Adrenal gland (tissue), 12 donors: ENCODE results near the gene IGF2BP2. TPM values are rescaled to one million over a fixed set of nuclear protein-coding genes. Genes with fewer than 3 reads are reported as not detected.
A peak's percentile ranks its signal among the peaks of the same experiment; 100 is the strongest.

Source experiments
- DNase-seq, 7 donors: peaks; one replicate each; pipeline ENCODE4 v3.0.0-alpha.2; 2019 to 2020
- H3K27ac ChIP-seq, 5 donors: fragments of 200-600 bp; sonication (generic) in 4 of 5; 1 replicate in 3 of 5; 2 replicates in 2 of 5; pipeline versions ENCODE4 v1.5.1 to v1.8.0; 2016 to 2020; ENCODE audit warnings: mild to moderate bottlenecking in 1 of 5
- H3K27me3 ChIP-seq: fragments of 200-600 bp; 2 replicates; pipeline ENCODE4 v1.8.0; 2021
- H3K36me3 ChIP-seq, 2 donors: fragments of 200-600 bp; replicated peaks in 1 of 2; 1 replicate in 1 of 2; 2 replicates in 1 of 2; pipeline versions ENCODE4 v1.5.1 to v1.8.0; 2018 to 2022
- H3K4me1 ChIP-seq, 2 donors: fragments of 200-600 bp; replicated peaks in 1 of 2; 1 replicate in 1 of 2; 2 replicates in 1 of 2; pipeline versions ENCODE4 v1.5.1 to v1.8.0; 2018 to 2021
- H3K4me3 ChIP-seq, 4 donors: fragments of 200-600 bp; sonication (generic) in 3 of 4; one replicate each; pipeline ENCODE4 v1.5.1; 2016 to 2018
- H3K9me3 ChIP-seq, 3 donors: fragments of 200-600 bp; sonication (generic) in 1 of 3; replicated peaks in 1 of 3; 1 replicate in 2 of 3; 2 replicates in 1 of 3; pipeline versions ENCODE4 v1.5.1 to v1.8.0; 2016 to 2021
- CTCF ChIP-seq, 6 experiments: fragments of 450-650 bp in 4 of 6; fragments of 200-600 bp in 2 of 6; sonication (generic) in 1 of 6; IDR thresholded peaks; 1 replicate in 5 of 6; 2 replicates in 1 of 6; pipeline versions ENCODE4 v1.5.1 to v1.8.0; 2016 to 2021; ENCODE audit warnings: antibody characterized with exemption in 6 of 6, mild to moderate bottlenecking in 2 of 6, moderate library complexity in 1 of 6
- POLR2A ChIP-seq, 2 donors: fragments of 450-650 bp; IDR thresholded peaks; one replicate each; pipeline ENCODE4 v1.6.1; 2017; ENCODE audit warnings: antibody characterized with exemption in 2 of 2, mild to moderate bottlenecking in 2 of 2, moderate library complexity in 1 of 2
- WGBS, 4 donors: extraction: QIAGEN DNeasy Blood & Tissue Kit in 2 of 4; methylation state at CpG; one replicate each; pipeline versions ENCODE4 v1.1.5 to v1.1.7; 2013 to 2017; 5-methylcytosine and 5-hydroxymethylcytosine counted together
- intact Hi-C, 2 donors: fragments of 100-400 bp; cut with DNase I; formaldehyde crosslinking; loops; one replicate each; pipeline versions ENCODE4 v1.14.1 to v1.15.0; 2022 to 2023
- polyA plus RNA-seq, 3 donors: library from polyadenylated mRNA; stranded (reverse); fragments of 200-250 nt in 2 of 3; fragments of 350-450 nt in 1 of 3; fragmentation: Illumina TruSeq in 1 of 3; extraction: RNeasy Lipid Tissue Mini Kit (QIAGEN cat#74804) in 1 of 3; gene quantifications; one replicate each; pipeline ENCODE4 v1.2.3, GENCODE V29; 2013 to 2014
- total RNA-seq, 9 donors: library from RNA; depleted of rRNA in 4 of 9; stranded (reverse); fragments of >200 nt in 4 of 9; fragments of 120-200 nt in 1 of 9; fragmentation: NEBNext Ultra II Directional in 1 of 9; extraction: Animal tissue kit (Norgen Biotek cat#: 25700) in 1 of 9; gene quantifications; one replicate each; pipeline versions ENCODE4 v1.1.0 to v1.2.4, GENCODE V29; 2013 to 2023
- donor health status: healthy with polysubstance abuse.
- donor health status: Bipolar disorder and iron deficiency.
- donor health status: DM: yes; HTN: yes; CAD: no.
- donor health status: DM: no; HTN: no; CAD: no.
- donor health status: DM: no; HTN: no; CAD: no.
- donor health status: DM: yes; HTN: yes; CAD: no.

The IGF2BP2 gene
- total and polyA plus RNA-seq, 12 donors, result 7.0 to 75.9 (median 17.9) TPM

GRCh38 chr3:185733980-185734724 lies 90.7 kb downstream of the IGF2BP2 start:
- Histone ChIP-seq H3K27me3 (no peaks in the 10 kb centered on the region), H3K4me1 (peaks cover 18 to 55% of the 10 kb centered on the region in 2 donors), H3K27ac (peak overlapping the region in 2 of 5 donors; percentile 23 to 41), H3K9me3 (no peaks in the 10 kb centered on the region), H3K4me3 (peak overlapping the region in 1 of 4 donors; percentile 24), H3K36me3 (no peaks in the 10 kb centered on the region)
- intact Hi-C loops, result loop anchor here (5.0 kb wide), 1 partner anchor 33 kb away; no protein-coding TSS in a partner anchor
- peak; percentile 58 to 81 (median 75) for DNase-seq
- TF ChIP-seq POLR2A (IDR thresholded peaks at IDR 0.05), result no peak
- TF ChIP-seq CTCF (IDR thresholded peaks at IDR 0.05), result peak; percentile 41 to 72 (median 66)
- WGBS, 4 donors, result 37 to 52% (median 47%) methylated on average over 10 of the region's 10 CpGs

GRCh38 chr3:185732782-185733181 lies 92.1 kb downstream of the IGF2BP2 start:
- WGBS, 4 donors, result 36 to 58% (median 45%) methylated on average over 1 of the region's 1 CpG
- no peak overlapping the region for H3K27ac ChIP-seq
- intact Hi-C loops, result loop anchor here (5.0 kb wide), 1 partner anchor 35 kb away; no protein-coding TSS in a partner anchor

GRCh38 chr3:185730550-185730949 lies 94.3 kb downstream of the IGF2BP2 start:
- DNase-seq, result no peak
- no peaks in the 10 kb centered on the region for H3K9me3 ChIP-seq
- no peak for TF ChIP-seq CTCF (IDR thresholded peaks at IDR 0.05)
- TF ChIP-seq POLR2A (IDR thresholded peaks at IDR 0.05), result no peak
- 87 to 96% (median 93%) methylated on average over 8 of the region's 8 CpGs for WGBS, 4 donors
- peaks cover 5 to 31% of the 10 kb centered on the region in 2 donors for H3K4me1 ChIP-seq
- H3K27ac ChIP-seq, result no peak overlapping the region
- H3K27me3 ChIP-seq, result no peaks in the 10 kb centered on the region
- no peak overlapping the region for H3K4me3 ChIP-seq
- H3K36me3 ChIP-seq, result no peaks in the 10 kb centered on the region
- intact Hi-C loops, result loop anchor here (5.0 kb wide), 1 partner anchor 37 kb away; no protein-coding TSS in a partner anchor

More at GRCh38 chr3:185732782-185733181, 92.1 kb downstream of the IGF2BP2 start:
- no peak for DNase-seq
- no peaks in the 10 kb centered on the region for H3K27me3 ChIP-seq
- no peaks in the 10 kb centered on the region for H3K9me3 ChIP-seq
- H3K36me3 ChIP-seq, result no peaks in the 10 kb centered on the region
- H3K4me1 ChIP-seq, result peaks cover 11 to 49% of the 10 kb centered on the region in 2 donors
- no peak overlapping the region for H3K4me3 ChIP-seq
- TF ChIP-seq CTCF (IDR thresholded peaks at IDR 0.05) (no peak), POLR2A (IDR thresholded peaks at IDR 0.05) (no peak)

- Histone ChIP-seq H3K4me3 (no peak overlapping the region), H3K4me1 (peaks cover 3 to 22% of the 10 kb centered on the region in 2 donors), H3K27ac (peak overlapping the region in 1 of 5 donors; percentile 68), H3K36me3 (no peaks in the 10 kb centered on the region), H3K9me3 (no peaks in the 10 kb centered on the region), H3K27me3 (no peaks in the 10 kb centered on the region)
- intact Hi-C loops, result loop anchor here (5.0 to 10.0 kb wide), 2 partner anchors 38 to 55 kb away; no protein-coding TSS in a partner anchor
- TF ChIP-seq CTCF (IDR thresholded peaks at IDR 0.05), result no peak
- TF ChIP-seq POLR2A (IDR thresholded peaks at IDR 0.05), result no peak
- DNase-seq, result no peak
- WGBS, 4 donors, result 56 to 67% (median 61%) methylated on average over 7 of the region's 7 CpGs
Measured at GRCh38 chr3:185729337-185730055, 95.3 kb downstream of the IGF2BP2 start.
